Stimulated activated CD4-positive, alpha-beta T cell treated with anti-CD3 and anti-CD28 coated beads, Interleukin-4, amount 100 ng/mL, for 4 hours (primary cell): ENCODE data around the gene SERHL2.
A peak's percentile ranks its signal among the peaks of the same experiment; 100 is the strongest.
"Not testable (repeated sequence)": the region's sequence is repeated elsewhere in the genome, so short reads cannot be mapped to it uniquely, and the experiment has no call there.

Experiments used
- DNase-seq, 2 experiments: peaks; one replicate each; pipeline ENCODE4 v3.0.0-alpha.2; 2020

Gene SERHL2

DNA sequence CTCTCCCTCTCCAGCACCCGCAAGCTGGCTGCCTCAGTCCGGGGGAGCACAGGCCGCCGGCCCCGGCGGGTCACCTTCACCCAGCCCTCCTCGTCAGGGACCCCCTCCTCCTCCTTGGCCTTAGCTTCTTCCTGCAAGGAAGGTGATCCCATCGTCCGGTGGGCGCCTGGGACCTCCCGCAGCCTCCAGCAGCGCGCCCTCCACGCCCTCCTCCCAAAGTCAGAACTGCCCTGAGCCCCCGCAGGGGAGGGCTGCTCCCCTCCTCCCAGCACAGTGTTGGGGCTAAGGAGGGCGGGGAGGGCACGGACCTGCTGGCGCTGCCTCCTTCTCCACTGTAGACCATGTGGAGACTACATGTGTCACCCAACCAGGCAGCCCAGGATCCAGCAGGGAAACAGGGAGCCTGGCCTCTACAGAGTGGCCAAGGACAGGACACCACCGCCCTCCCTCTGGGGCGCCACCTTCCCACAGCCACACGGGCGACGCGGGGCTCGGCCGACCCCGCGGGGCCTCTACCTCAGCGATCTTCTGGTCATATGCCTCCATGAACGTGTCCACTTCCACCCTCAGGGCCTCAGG lies 22.3 kb downstream of the SERHL2 start:
- DNase-seq = not testable (repeated sequence)

DNA sequence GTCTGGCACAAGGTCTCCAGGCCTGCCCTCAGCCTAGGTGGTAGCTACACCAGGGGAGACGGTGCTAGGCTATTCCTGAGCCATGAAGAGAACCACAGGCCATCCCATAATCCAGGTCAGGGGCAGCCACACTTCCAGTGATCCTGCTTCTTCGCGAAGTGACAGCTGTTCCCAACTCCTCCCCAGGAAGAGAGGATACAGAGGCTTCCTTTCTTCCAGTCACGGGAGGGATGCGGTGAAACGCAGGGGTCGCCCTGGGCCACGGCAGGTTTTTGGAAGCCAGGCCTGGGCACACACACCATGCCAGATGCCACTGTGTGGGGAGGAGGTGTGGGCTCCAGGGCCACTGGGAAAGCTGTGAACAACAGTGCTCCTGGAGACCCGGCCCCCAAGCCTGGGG lies 23.4 kb downstream of the SERHL2 start:
- not testable (repeated sequence) for DNase-seq

DNA sequence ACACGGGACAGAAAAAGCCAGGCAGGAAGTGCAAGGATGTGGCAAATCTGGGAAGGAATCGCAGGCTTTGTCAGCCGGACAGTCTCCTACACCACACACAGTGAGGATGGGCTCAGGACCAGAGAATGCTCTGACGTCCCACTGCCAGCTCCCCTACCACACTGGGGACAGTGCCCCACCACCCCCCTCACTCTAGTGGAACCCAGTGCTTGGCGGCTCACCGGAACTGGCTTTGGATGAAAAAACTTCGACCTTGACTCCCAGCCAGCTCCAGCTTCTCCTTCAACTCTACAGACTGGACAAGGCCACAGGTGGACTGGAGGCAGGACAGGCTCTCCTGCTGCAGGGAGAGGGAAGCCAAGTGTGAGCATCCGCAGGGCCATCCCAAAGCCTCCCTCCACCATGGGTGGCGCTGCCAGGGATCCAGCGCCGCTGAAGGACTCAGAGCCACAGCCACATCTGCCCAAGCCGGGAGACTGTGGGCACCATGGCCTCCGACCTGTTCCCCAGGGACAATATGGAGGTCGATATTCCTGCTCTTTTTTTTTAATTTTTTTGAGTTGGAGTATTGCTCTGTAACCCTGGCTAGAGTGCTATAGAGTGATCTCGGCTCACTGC lies 24.0 kb downstream of the SERHL2 start:
- DNase-seq = no peak

DNA sequence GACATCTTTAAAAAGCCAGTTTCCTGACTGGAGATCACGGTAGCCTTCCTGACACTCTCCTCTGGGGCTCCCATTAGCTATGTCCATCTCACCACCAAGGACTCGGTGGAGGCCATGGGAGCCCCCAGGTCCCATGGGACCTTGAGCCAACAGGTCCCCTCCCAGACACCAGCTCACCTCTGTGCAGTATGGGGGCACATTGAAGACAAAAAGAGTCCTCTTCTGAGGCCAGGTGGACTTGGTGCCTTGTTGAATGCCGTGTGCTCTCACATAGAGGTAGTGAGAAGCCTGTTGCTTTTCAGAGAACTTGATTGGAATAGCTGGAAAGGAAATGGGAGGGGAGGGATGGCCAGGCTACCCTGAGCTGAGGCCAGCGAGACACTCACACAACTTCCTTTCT lies 26.3 kb downstream of the SERHL2 start:
- DNase-seq = not testable (repeated sequence)

DNA sequence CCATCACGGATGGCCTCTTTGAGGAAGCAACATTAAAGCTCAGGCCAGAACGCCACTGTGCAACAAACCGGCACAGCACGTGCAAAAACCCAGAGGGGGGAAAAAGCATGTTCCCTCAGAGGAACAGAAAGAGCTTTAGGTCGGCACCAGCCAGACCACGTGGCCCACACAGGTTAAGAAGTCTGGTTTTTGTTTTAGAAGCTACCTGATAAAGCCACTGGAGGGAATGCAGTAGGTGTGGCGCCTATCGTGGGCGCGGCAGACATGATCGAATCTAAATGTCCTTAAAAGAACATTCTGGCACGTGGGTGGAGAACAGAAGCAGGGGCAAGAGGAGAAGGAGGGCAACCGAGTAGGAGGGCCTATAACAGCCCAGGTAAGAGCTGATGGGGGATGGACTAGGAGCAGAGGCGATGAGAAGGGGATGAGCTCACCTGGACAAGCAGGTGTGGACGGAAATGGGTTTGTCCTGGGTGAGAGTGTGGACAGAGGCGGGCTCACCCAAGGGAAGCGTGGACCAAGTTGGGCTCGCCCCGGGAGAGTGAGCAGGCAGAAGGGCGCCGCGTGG lies 27.5 kb downstream of the SERHL2 start:
- not testable (repeated sequence) for DNase-seq

DNA sequence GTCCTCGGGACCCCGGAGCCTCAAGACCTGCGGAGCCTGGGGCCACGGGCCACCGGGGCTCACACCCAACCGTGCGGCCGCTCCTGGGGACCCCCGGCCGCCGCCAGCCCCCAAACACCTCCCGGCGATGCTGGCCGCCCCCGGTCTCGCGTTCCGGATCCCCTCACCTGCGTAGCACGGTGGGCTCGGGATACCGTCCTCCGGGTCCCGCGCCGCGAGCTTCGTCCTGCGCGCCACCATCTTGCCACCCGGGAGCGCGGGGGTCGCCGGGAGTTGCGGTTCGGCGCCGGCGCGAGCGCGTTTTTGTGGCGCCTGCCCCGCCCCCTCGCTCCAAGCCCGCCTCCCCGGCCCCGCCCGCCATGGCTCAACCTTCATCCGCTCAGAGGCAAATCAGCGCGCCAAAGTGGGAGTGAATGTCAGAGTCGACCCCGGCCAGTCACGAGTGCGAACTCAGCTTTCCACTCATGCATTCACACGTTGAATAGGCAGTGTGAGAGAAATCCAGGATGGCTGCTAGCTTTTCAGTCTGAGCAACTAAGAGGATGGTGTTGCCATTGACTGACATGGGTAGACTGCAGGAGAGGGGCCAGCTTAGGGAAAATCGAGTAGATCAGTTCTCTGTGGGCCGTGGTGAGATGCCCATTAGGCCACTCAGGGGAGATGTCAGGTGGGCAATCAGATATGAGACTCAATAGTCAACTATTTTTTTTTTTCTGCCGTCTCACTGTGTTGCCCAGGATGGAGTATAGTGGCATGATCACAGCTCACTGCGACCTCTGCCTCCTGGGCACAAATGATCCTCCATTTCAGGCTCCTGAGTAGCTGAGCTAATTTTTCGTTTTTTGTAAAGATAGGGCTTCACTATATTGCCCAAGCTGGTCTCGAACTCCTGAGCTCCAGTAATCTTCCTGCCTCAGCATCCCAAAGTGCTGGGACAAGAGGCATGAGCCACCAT lies 28.3 kb downstream of the SERHL2 start:
- peak; percentile 80 to 89 for DNase-seq

DNA sequence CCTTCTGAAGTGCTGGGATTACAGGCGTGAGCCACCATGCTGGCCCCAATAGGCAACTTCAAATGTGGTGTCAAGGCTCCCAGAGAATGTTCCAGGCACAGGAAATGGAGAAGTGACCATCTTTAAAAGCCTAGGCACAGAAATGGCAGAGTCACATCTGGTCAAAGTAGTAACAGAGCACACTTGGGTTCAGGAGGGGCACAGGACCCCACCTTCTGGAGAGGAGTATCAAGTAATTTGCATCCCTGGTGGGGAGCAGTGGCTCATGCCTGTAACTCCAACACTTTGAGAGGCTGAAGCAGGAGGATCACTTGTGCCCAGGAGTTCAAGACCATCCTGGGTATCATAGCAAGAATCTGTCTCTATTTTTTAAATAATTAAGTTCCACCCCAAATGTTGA lies 29.2 kb downstream of the SERHL2 start:
- DNase-seq = no peak

DNA sequence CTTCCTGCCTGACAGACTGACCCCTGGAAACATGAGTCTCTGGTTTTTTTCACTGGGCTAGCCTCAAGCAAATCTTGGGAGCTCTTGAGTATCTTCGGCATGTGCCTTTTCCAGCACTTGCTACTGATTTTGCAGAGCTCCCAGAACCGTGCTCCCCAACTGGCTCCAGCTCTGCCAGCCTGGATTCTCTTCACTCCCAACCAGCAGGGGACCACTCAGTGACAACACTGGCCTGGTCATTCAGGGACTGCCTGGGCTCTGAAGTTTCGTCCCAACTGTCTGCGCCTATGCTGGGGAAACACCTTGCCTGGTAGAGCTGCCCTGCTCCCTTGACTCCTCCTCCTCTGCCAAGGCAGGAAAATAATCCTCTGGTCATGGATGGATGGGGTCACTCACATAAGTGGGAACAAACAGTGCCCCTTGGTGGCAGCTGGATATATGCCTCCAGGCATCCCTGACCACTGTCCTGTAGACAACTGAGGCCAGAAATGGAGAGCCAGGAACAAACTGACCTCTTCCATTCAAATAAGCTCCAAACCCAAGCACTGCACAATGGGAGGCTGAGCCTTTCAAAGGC lies 30.7 kb downstream of the SERHL2 start:
- no peak for DNase-seq

DNA sequence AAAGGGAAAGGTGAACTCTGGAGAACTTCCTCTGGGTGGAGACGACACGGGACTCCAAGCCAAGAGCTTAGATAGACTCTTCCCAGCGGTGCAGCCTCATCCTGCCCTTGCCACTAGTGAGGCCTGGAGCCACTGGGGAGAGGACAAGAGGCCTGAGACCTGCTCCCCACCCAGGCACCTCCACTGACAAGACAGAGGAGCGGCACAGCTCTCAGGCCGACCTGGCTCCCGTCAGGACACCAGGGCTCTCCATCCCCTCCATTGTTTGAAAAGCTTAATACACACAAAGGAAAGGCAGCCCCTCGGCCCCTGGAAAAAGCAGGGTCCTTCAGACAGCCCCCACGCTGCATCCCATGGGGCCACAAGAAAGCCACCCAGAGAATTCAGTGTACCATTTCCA lies 31.3 kb downstream of the SERHL2 start:
- no peak for DNase-seq

DNA sequence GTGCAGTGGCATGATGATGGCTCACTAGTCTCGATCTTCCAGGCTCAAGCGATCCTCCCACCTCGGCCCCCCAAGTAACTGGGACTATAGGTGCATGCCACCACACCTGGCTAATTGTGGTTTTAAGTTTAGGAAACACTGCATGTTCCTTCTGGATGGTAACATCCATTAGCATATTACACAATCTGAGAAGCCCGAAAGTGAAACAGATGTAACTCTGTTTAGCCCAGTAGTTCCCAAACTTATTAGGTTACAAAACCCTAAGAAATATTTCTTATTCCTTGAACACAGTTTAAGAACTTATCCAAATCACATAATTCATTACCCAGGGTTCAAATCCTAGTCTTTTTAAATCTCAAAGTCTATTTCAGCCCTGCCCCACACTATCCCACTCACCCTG lies 32.6 kb downstream of the SERHL2 start:
- DNase-seq = no peak

DNA sequence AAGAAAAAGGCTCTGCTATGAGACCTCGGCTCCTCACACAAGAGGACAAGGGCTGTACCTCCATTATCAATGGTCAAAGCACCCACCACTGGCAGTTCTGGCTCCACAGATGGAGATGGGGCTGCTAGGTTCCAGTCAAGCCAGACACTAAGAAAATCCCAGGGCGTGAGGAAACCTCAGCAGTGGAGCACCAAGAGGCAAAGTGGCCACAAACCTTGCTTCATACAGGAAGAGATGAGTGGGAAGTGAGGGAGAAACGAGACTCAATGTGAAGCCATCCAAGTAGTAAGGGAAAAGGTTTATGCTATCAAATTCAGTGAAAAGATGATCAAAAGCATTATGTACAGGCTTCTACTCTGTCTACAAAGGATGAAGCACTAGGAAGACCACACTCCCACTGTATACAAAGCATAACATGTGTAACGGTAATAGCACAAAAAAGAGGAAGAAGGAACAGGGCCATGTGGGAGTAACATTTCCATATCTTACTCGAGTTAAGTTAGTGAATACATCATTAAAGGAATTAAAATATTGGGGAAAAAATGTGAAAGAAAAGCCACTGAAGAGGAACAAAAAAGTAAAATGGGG lies 33.9 kb downstream of the SERHL2 start:
- DNase-seq = no peak

DNA sequence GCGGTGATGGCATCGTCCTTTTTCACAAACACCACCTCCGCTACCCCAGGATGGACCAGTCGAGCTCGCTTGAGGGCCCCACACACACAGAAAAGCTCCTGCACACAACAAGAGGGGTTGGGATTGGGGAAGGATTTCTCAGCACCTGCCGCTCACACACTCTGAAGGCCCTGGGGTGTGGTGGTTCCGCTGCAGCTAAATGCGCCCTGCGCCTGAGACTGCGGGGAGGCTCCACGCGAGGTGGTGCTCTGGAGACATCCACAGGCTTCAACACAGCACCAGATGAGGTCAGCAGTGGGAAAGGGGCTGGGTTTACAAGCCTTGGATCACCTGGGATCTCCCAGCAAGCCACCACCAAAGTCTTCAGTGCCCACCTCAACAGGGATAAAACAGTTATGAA lies 38.2 kb downstream of the SERHL2 start:
- no peak for DNase-seq

DNA sequence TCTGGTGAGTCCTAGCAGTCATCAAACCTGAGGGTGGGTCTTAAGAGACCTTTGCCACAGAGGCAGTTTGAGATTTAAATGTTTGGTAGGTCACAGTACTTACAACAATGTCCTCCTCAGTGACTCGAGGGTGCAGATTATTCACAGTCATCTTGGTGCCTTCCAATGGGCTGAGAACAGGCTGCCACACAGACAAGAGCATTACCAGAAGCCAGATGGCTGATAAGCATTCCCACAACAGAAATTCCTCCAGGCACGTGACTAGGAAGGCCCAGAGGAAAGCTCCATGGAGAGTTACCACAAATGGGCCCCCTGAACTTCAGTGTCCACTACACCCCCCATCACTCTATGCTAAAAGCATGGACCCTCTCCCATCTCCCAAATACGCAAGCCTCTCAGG lies 41.7 kb downstream of the SERHL2 start:
- DNase-seq = no peak

DNA sequence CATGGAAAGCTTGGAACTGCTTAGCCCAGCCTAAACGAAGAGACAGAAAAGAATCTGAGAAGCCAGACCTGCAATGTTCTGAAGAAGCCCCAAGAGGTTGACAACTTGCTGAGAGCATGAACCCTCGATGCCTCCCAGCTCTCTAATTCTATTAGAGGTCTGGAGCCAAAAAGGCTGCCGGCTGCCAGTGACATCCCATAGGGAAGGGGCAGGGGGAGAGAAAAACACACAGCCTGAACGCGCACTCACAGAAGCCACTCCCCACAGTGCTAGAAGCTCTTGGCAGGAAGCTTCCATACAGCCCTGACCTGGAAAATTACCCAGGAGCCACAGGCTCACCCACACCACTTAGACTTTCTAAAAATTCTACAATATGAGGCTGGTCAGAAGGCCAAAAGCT lies 42.6 kb downstream of the SERHL2 start:
- DNase-seq = no peak

DNA sequence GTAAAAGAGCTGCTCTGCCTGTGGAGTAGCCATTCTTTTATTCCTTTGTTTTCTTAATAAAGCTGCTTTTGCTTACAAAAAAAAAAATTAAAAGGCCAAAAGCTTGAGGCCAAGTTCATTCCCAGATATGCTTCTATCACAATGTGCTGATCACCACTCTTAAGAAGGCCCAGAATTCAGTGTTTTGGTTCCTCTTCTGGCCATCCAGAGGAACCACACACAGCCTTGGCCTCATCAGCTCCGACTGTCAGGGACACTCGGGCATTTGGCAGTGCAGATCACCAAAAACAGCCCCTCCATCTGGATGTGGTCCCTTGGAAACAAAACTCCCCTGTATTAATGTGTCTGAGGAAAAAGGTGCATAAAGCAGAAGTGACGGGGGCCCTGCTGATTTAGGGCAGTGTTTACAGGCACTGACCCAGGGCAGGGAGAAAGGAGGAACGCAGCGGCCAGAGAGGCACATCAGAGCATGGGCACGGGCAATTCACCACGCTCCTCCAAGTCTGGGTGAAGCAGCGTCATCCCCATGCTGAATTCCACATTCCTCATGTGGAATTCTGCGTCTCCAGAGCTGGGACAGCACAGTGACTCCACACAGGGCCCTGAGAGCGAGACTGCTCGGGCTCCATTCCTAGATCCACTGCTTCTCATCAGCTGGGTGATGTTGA lies 43.2 kb downstream of the SERHL2 start:
- DNase-seq = no peak

DNA sequence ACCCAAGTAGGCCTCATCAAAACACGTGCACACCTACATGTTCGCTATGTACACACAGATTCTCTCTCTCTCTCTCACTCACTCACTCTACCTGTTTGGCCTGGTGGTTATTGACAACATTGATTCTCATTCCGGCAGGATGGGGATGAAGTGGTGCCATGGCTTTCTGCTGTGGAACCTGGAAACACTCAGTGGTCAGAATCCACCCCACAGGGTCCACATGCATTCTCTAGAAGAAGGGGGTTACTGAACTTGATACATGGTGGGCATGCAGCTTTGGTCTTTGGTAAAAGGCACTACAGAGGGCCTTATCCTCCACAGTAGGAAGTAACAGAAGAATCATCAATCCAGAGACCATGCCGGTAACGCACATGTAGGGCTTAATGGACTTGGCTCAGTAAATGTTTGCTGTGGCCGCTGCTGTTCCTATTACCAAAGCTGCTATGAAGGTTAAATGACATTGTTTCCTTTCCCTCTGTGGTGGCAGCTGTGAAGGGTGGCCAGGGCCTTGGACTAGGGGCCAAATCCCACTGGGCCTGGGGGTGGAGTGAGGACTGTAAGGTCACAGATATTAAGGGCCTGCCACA lies 48.2 kb downstream of the SERHL2 start:
- no peak for DNase-seq

DNA sequence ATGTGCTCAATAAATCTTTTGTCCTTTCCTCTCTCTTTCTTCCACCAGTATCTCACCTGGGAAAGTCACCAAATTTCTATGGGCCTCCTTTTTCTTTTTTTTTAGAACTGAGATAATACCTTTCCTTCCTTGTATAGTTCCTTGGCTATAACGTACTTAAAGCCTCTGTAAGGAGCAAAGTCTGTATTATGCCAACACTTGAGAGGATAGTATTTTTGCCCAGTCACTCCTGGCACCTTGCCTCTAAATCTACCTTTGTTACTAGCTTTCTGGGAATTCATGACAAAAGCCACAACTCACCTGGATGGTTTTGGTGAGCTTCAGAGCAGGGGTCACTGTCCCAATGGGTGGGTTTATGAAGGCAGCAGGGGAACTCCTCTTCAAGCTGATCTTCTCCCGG lies 48.7 kb downstream of the SERHL2 start:
- DNase-seq = no peak

DNA sequence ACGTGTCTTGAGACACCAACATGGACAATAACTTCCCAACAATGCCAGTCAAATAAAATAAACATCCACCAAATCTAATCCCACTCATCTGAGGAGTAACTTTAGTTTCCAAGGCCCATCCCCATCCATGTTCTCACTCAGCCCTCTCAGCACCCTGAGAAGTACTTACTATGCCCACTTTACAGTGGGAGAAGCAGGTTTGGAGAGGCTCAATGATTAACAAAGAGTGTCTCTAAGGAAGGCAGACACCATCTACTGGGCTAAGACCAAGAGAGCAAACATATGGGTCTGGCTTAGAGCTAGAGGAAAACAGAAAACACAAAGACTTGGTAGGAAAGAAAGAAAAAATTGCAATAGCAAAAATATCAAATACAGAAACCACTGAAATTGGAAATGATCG lies 49.7 kb downstream of the SERHL2 start:
- no peak for DNase-seq

DNA sequence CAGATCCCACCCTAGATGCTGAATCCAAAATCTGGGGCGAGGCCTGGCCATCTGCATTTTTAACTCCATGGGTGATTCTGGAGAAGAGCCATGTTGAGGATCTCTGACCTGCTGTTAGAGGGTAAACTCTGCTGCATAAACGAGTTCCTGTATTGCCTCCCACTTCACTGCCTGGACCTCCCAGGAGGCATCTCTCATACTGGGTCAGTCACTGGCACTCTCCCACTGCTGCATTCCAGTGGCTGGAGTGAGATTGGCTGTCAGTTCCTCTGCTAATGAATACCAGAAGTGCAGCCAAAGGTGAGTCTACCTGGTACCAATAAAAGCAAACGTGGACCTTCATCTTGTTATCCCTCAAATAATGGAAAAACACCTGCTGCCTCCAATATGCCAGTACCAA lies 50.6 kb downstream of the SERHL2 start:
- no peak for DNase-seq

DNA sequence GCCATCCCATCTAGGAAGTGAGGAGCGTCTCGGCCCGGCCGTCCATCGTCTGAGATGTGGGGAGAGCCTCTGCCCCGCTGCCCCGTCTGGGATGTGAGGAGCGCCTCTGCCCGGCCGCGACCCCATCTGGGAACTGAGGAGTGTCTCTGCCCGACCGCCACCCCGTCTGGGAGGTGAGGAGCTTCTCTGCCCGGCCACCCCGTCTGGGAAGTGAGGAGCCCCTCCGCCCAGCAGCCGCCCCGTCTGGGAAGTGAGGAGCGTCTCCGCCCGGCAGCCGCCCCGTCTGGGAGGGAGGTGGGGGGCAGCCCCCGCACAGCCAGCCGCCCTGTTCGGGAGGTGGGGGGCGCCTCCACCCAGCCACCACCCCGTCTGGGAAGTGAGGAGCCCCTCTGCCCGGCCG lies 53.9 kb downstream of the SERHL2 start:
- not testable (repeated sequence) for DNase-seq

DNA sequence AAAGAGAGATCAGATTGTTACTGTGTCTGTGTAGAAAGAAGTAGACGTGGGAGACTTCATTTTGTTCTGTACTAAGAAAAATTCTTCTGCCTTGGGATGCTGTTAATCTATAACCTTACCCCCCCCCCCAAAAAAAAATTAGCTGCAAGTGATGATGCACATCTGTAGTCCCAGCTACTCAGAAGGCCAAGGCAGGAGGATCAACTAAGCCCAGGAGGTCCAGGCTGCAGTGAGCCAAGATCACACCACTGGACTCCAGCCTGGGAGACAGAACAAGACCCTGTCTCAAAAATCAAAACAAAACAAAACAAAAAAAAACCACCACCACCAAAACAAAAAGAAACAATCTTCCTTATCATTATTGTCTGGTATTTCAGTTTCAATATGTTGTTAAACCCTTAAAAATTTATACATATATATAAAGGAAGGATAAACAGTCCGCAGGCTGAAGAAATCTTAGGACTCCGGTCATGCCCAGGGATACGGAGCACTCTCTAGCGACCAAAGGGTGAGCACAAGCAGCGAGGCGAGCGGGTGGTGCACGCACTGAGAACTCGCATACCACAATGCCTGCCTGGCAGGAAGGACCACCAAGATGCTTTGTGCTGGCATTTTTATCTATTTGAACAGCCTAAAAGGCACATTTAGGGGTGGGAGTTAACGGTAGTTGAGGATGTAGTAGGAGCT lies 54.5 kb downstream of the SERHL2 start:
- DNase-seq = no peak
